CD4-positive, alpha-beta memory T cell (primary cell): Measurements from ENCODE around the gene ADAMTS16. TPM values are rescaled to one million over a fixed set of nuclear protein-coding genes. Genes with fewer than 3 reads are reported as not detected.

ENCODE experiments used
- CTCF ChIA-PET: fragments of 350-600 bp; sonication (Branson Sonifier 250); formaldehyde crosslinking; loops from one replicate; lab custom pipeline; 2021; ENCODE audit warnings: inconsistent platforms; ENCODE audit not compliant: partially characterized antibody; lab: Charles Lee
- POLR2A ChIA-PET: fragments of 350-600 bp; sonication (Branson Sonifier 250); formaldehyde crosslinking; loops from one replicate; lab custom pipeline; 2021; ENCODE audit not compliant: partially characterized antibody; lab: Charles Lee
- DNase-seq, 5 donors: peaks; one replicate each; pipeline versions ENCODE4 v3.0.0 to v3.0.0-alpha.2; 2020 to 2022; ENCODE audit warnings: mixed read lengths in 1 of 5
- H3K27ac ChIP-seq: one replicate; pipeline ENCODE4 v1.7.0; 2013; ENCODE audit warnings: low read depth, low read length
- H3K27me3 ChIP-seq: 2 replicates; pipeline ENCODE4 v1.7.0; 2013; ENCODE audit warnings: mild to moderate bottlenecking, low read length, moderate library complexity; ENCODE audit not compliant: insufficient read depth
- H3K36me3 ChIP-seq: 2 replicates; pipeline ENCODE4 v1.7.0; 2013; ENCODE audit warnings: mild to moderate bottlenecking, low read length, moderate library complexity; ENCODE audit not compliant: insufficient read depth
- H3K4me1 ChIP-seq: 2 replicates; pipeline ENCODE4 v1.7.0; 2013; ENCODE audit warnings: mild to moderate bottlenecking, low read length, moderate library complexity; ENCODE audit not compliant: insufficient read depth
- H3K4me3 ChIP-seq, 2 donors: one replicate each; pipeline ENCODE4 v1.7.0; 2013; ENCODE audit warnings: low read length in 2 of 2, mild to moderate bottlenecking in 1 of 2
- H3K9me3 ChIP-seq, 2 donors: one replicate each; pipeline ENCODE4 v1.7.0; 2013; ENCODE audit warnings: low read length in 2 of 2, control low read depth in 1 of 2; ENCODE audit not compliant: control insufficient read depth in 1 of 2
- H3K27ac Mint-ChIP-seq, 7 donors: one replicate each; pipeline ENCODE4 v1.8.0; 2020 to 2021; ENCODE audit warnings: mixed read lengths in 7 of 7, mild to moderate bottlenecking in 6 of 7, inconsistent platforms in 3 of 7, moderate library complexity in 3 of 7
- H3K27me3 Mint-ChIP-seq, 2 donors: one replicate each; pipeline ENCODE4 v1.8.0; 2020 to 2021; ENCODE audit warnings: mixed read lengths in 2 of 2
- H3K36me3 Mint-ChIP-seq, 2 donors: one replicate each; pipeline ENCODE4 v1.8.0; 2020 to 2021; ENCODE audit warnings: mixed read lengths in 2 of 2, inconsistent platforms in 1 of 2, mild to moderate bottlenecking in 1 of 2
- H3K4me1 Mint-ChIP-seq, 4 donors: one replicate each; pipeline ENCODE4 v1.8.0; 2020 to 2021; ENCODE audit warnings: mixed read lengths in 4 of 4, mild to moderate bottlenecking in 1 of 4
- H3K4me3 Mint-ChIP-seq, 8 donors: one replicate each; pipeline ENCODE4 v1.8.0; 2020 to 2021; ENCODE audit warnings: mixed read lengths in 8 of 8, mild to moderate bottlenecking in 7 of 8, moderate library complexity in 6 of 8, inconsistent platforms in 3 of 8
- H3K9me3 Mint-ChIP-seq, 8 donors: one replicate each; pipeline ENCODE4 v1.8.0; 2020 to 2021; ENCODE audit warnings: mixed read lengths in 8 of 8, mild to moderate bottlenecking in 5 of 8, inconsistent platforms in 3 of 8, moderate library complexity in 1 of 8
- intact Hi-C: fragments of 100-400 bp; cut with micrococcal nuclease; formaldehyde crosslinking; loops from one replicate; pipeline ENCODE4 v1.15.1; 2023
- polyA plus RNA-seq, 2 donors: library from polyadenylated mRNA; unstranded; fragments of 300-500 nt; fragmentation: Illumina TruSeq; gene quantifications; one replicate each; pipeline ENCODE4 v1.2.3, GENCODE V29; 2021
- total RNA-seq, 2 experiments: library from RNA; stranded (reverse); gene quantifications; one replicate each; pipeline ENCODE4 v1.2.3, GENCODE V29; 2021

Gene ADAMTS16
- total and polyA plus RNA-seq, 4 experiments from 2014 or later: not detected

GRCh38 chr5:5335107-5335506 is 195.0 kb downstream of the ADAMTS16 start:
- no peaks in the 10 kb centered on the region for H3K27me3 ChIP-seq
- no peak overlapping the region for H3K27ac Mint-ChIP-seq
- H3K4me3 ChIP-seq: no peak overlapping the region
- H3K4me1 Mint-ChIP-seq: no peaks in the 10 kb centered on the region
- H3K36me3 ChIP-seq: no peaks in the 10 kb centered on the region
- ChIA-PET POLR2A (no interaction called here), CTCF (no interaction called here)
- H3K9me3 ChIP-seq: no peaks in the 10 kb centered on the region
- H3K4me1 ChIP-seq: no peaks in the 10 kb centered on the region
- H3K4me3 Mint-ChIP-seq: no peak overlapping the region
- no peak overlapping the region for H3K27ac ChIP-seq
- H3K9me3 Mint-ChIP-seq: peaks cover 0 to 10% (median 2%) of the 10 kb centered on the region in 8 donors
- intact Hi-C loops: no loop called here
- DNase-seq: no peak
- no peaks in the 10 kb centered on the region for H3K36me3 Mint-ChIP-seq
- no peaks in the 10 kb centered on the region for H3K27me3 Mint-ChIP-seq

GRCh38 chr5:5335700-5336264 is 195.7 kb downstream of the ADAMTS16 start:
- POLR2A ChIA-PET: no interaction called here
- no peaks in the 10 kb centered on the region for H3K36me3 Mint-ChIP-seq

GRCh38 chr5:5339257-5339656 is 199.1 kb downstream of the ADAMTS16 start:
- POLR2A ChIA-PET: no interaction called here
- intact Hi-C loops: no loop called here

More at GRCh38 chr5:5335700-5336264, 195.7 kb downstream of the ADAMTS16 start:
- H3K9me3 Mint-ChIP-seq: peaks cover 0 to 5% (median 2%) of the 10 kb centered on the region in 8 donors
- CTCF ChIA-PET: no interaction called here
- H3K4me1 ChIP-seq: no peaks in the 10 kb centered on the region
- H3K4me3 ChIP-seq: no peak overlapping the region
- no peaks in the 10 kb centered on the region for H3K9me3 ChIP-seq
- no peaks in the 10 kb centered on the region for H3K4me1 Mint-ChIP-seq
- no peaks in the 10 kb centered on the region for H3K27me3 Mint-ChIP-seq
- intact Hi-C loops: no loop called here
- DNase-seq: no peak
- no peak overlapping the region for H3K4me3 Mint-ChIP-seq
- no peak overlapping the region for H3K27ac ChIP-seq
- no peaks in the 10 kb centered on the region for H3K36me3 ChIP-seq
- H3K27ac Mint-ChIP-seq: no peak overlapping the region
- H3K27me3 ChIP-seq: no peaks in the 10 kb centered on the region

GRCh38 chr5:5340206-5340729 is 200.1 kb downstream of the ADAMTS16 start:
- intact Hi-C loops: no loop called here
- Histone ChIP-seq H3K36me3 (no peaks in the 10 kb centered on the region), H3K9me3 (no peaks in the 10 kb centered on the region), H3K27ac (no peak overlapping the region), H3K27me3 (no peaks in the 10 kb centered on the region), H3K4me3 (no peak overlapping the region), H3K4me1 (no peaks in the 10 kb centered on the region)
- H3K27ac Mint-ChIP-seq: no peak overlapping the region
- peaks cover 0 to 3% (median 0%) of the 10 kb centered on the region in 8 donors for H3K9me3 Mint-ChIP-seq
- H3K36me3 Mint-ChIP-seq: no peaks in the 10 kb centered on the region
- CTCF ChIA-PET: no interaction called here
- H3K4me3 Mint-ChIP-seq: no peak overlapping the region
- POLR2A ChIA-PET: no interaction called here
- DNase-seq: no peak
- H3K4me1 Mint-ChIP-seq: no peaks in the 10 kb centered on the region
- H3K27me3 Mint-ChIP-seq: peaks cover 3 to 4% of the 10 kb centered on the region in 2 donors

More at GRCh38 chr5:5339257-5339656, 199.1 kb downstream of the ADAMTS16 start:
- CTCF ChIA-PET: no interaction called here
- Histone ChIP-seq H3K27me3 (no peaks in the 10 kb centered on the region), H3K27ac (no peak overlapping the region), H3K4me1 (no peaks in the 10 kb centered on the region), H3K36me3 (no peaks in the 10 kb centered on the region), H3K4me3 (no peak overlapping the region), H3K9me3 (no peaks in the 10 kb centered on the region)
- Mint-ChIP-seq H3K9me3 (peaks cover 0 to 5% (median 0%) of the 10 kb centered on the region in 8 donors), H3K27ac (no peak overlapping the region), H3K4me1 (no peaks in the 10 kb centered on the region), H3K36me3 (no peaks in the 10 kb centered on the region), H3K4me3 (no peak overlapping the region), H3K27me3 (peaks cover under 1 to 2% of the 10 kb centered on the region in 2 donors)
- DNase-seq: no peak

GRCh38 chr5:5341531-5342292 is 201.6 kb downstream of the ADAMTS16 start:
- POLR2A ChIA-PET: no interaction called here
- Histone ChIP-seq H3K4me1 (no peaks in the 10 kb centered on the region), H3K9me3 (no peaks in the 10 kb centered on the region), H3K36me3 (no peaks in the 10 kb centered on the region), H3K27ac (no peak overlapping the region), H3K4me3 (no peak overlapping the region), H3K27me3 (no peaks in the 10 kb centered on the region)
- Mint-ChIP-seq H3K4me1 (no peaks in the 10 kb centered on the region), H3K4me3 (no peak overlapping the region), H3K27me3 (peaks cover 3 to 4% of the 10 kb centered on the region in 2 donors), H3K9me3 (peaks cover 0 to 2% (median 0%) of the 10 kb centered on the region in 8 donors), H3K27ac (no peak overlapping the region), H3K36me3 (no peaks in the 10 kb centered on the region)
- intact Hi-C loops: no loop called here
- no peak for DNase-seq
- CTCF ChIA-PET: no interaction called here

- H3K4me1 Mint-ChIP-seq: peaks cover 0 to 5% (median 2%) of the 10 kb centered on the region in 4 donors
- intact Hi-C loops: no loop called here
- POLR2A ChIA-PET: no interaction called here
- peaks cover 0 to 2% (median 0%) of the 10 kb centered on the region in 8 donors for H3K9me3 Mint-ChIP-seq
- no peak overlapping the region for H3K4me3 Mint-ChIP-seq
- no peaks in the 10 kb centered on the region for H3K27me3 ChIP-seq
- H3K27ac Mint-ChIP-seq: no peak overlapping the region
- CTCF ChIA-PET: no interaction called here
- no peak overlapping the region for H3K27ac ChIP-seq
- H3K9me3 ChIP-seq: no peaks in the 10 kb centered on the region
- peaks cover 3 to 4% of the 10 kb centered on the region in 2 donors for H3K27me3 Mint-ChIP-seq
- H3K36me3 ChIP-seq: no peaks in the 10 kb centered on the region
- no peaks in the 10 kb centered on the region for H3K4me1 ChIP-seq
- H3K4me3 ChIP-seq: no peak overlapping the region
- DNase-seq: no peak
- H3K36me3 Mint-ChIP-seq: no peaks in the 10 kb centered on the region
These were observed 202.7 kb downstream of the ADAMTS16 start for GRCh38 chr5:5342784-5343183.

GRCh38 chr5:5343568-5343967 is 203.4 kb downstream of the ADAMTS16 start:
- DNase-seq: no peak
- CTCF ChIA-PET: no interaction called here
- no peak overlapping the region for H3K27ac Mint-ChIP-seq
- H3K27ac ChIP-seq: no peak overlapping the region
- no peaks in the 10 kb centered on the region for H3K9me3 ChIP-seq
- peaks cover 0 to 2% (median 0%) of the 10 kb centered on the region in 8 donors for H3K9me3 Mint-ChIP-seq
- H3K4me3 Mint-ChIP-seq: no peak overlapping the region
- POLR2A ChIA-PET: no interaction called here
- peaks cover 4 to 5% (median 4%) of the 10 kb centered on the region in 4 donors for H3K4me1 Mint-ChIP-seq
- peaks cover 3 to 4% of the 10 kb centered on the region in 2 donors for H3K27me3 Mint-ChIP-seq
- intact Hi-C loops: no loop called here
- H3K27me3 ChIP-seq: no peaks in the 10 kb centered on the region
- no peaks in the 10 kb centered on the region for H3K4me1 ChIP-seq
- H3K36me3 ChIP-seq: no peaks in the 10 kb centered on the region
- no peaks in the 10 kb centered on the region for H3K36me3 Mint-ChIP-seq
- H3K4me3 ChIP-seq: no peak overlapping the region
